GM23248 (cell line): Measurements from ENCODE around the gene TNP1. TPM values are rescaled to one million over a fixed set of nuclear protein-coding genes. Genes with fewer than 3 reads are reported as not detected.

Source experiments
- DNase-seq: peaks from one replicate; pipeline ENCODE4 v3.0.0-alpha.2; 2015
- H2AFZ ChIP-seq: fragments of 200-600 bp; sonication (generic); 2 replicates; pipeline ENCODE4 v1.6.1; 2016; ENCODE audit warnings: antibody characterized with exemption
- H3F3A ChIP-seq: fragments of 200-600 bp; sonication (generic); 2 replicates; pipeline ENCODE4 v1.6.1; 2016; ENCODE audit warnings: mild to moderate bottlenecking, antibody characterized with exemption, mixed run types; ENCODE audit not compliant: insufficient read depth
- H3K27ac ChIP-seq: fragments of 200-600 bp; sonication (generic); 2 replicates; pipeline ENCODE4 v1.5.1; 2016; ENCODE audit warnings: mild to moderate bottlenecking
- H3K27me3 ChIP-seq: fragments of 200-600 bp; sonication (generic); replicated peaks from 2 replicates; pipeline ENCODE4 v1.6.1; 2016; ENCODE audit warnings: mild to moderate bottlenecking; ENCODE audit not compliant: insufficient read depth
- H3K36me3 ChIP-seq: fragments of 200-600 bp; sonication (generic); 2 replicates; pipeline ENCODE4 v1.6.1; 2016; ENCODE audit warnings: low read depth, mild to moderate bottlenecking
- H3K4me1 ChIP-seq: fragments of 200-600 bp; sonication (generic); 2 replicates; pipeline ENCODE4 v1.6.1; 2016; ENCODE audit warnings: mild to moderate bottlenecking; ENCODE audit not compliant: insufficient read depth
- H3K4me2 ChIP-seq: fragments of 200-600 bp; sonication (generic); one replicate; pipeline ENCODE4 v1.6.1; 2016; ENCODE audit warnings: mild to moderate bottlenecking; ENCODE audit not compliant: unreplicated experiment
- H3K4me3 ChIP-seq: fragments of 200-600 bp; sonication (generic); 2 replicates; pipeline ENCODE4 v1.5.1; 2016; ENCODE audit warnings: mild to moderate bottlenecking
- H3K79me2 ChIP-seq: fragments of 200-600 bp; sonication (generic); 2 replicates; pipeline ENCODE4 v1.6.1; 2016; ENCODE audit warnings: mild to moderate bottlenecking; ENCODE audit not compliant: insufficient read depth
- H3K9ac ChIP-seq: fragments of 200-600 bp; sonication (generic); 2 replicates; pipeline ENCODE4 v1.6.1; 2016; ENCODE audit warnings: mild to moderate bottlenecking
- H3K9me2 ChIP-seq: fragments of 200-600 bp; sonication (generic); 2 replicates; pipeline ENCODE4 v1.6.1; 2016; ENCODE audit warnings: mixed run types, mild to moderate bottlenecking, moderate library complexity; ENCODE audit not compliant: insufficient read depth
- H3K9me3 ChIP-seq: fragments of 200-600 bp; sonication (generic); one replicate; pipeline ENCODE4 v1.6.1; 2017; ENCODE audit warnings: low read depth
- H4K20me1 ChIP-seq: fragments of 200-600 bp; sonication (generic); 2 replicates; pipeline ENCODE4 v1.6.0; 2016; ENCODE audit not compliant: insufficient read depth
- EZH2 ChIP-seq: fragments of 200-600 bp; sonication (generic); IDR thresholded peaks from 2 replicates; pipeline ENCODE4 v1.6.1; 2018; ENCODE audit warnings: antibody characterized with exemption, mild to moderate bottlenecking; ENCODE audit not compliant: insufficient read depth, poor library complexity, severe bottlenecking
- EZH2phosphoT487 ChIP-seq: fragments of 200-600 bp; sonication (generic); IDR thresholded peaks from 2 replicates; pipeline ENCODE4 v1.6.1; 2018; ENCODE audit warnings: antibody characterized with exemption, moderate library complexity, mild to moderate bottlenecking, low read depth; ENCODE audit not compliant: insufficient read depth
- WGBS, 2 experiments: methylation state at CpG; one replicate each; pipeline ENCODE4 v1.1.6; 2015 to 2017; ENCODE audit warnings: low lambda C conversion rate in 2 of 2, low coverage in 1 of 2; ENCODE audit errors: missing lambda C conversion rate in 2 of 2; 5-methylcytosine and 5-hydroxymethylcytosine counted together
- in situ Hi-C: fragments of 300-500 bp; cut with MboI; formaldehyde crosslinking; loops from 2 replicates; pipeline ENCODE4 v1.15.0; 2020
- polyA plus RNA-seq: library from polyadenylated mRNA; unstranded; fragments of >200 nt; fragmentation: Nextera tagmentation; extraction: Ambion mirVana; gene quantifications from 2 replicates; pipeline ENCODE4 v1.2.1, GENCODE V29; 2016
- total RNA-seq: library from RNA; depleted of rRNA; stranded (reverse); fragments of >200 nt; shearing (Covaris generic); gene quantifications from 2 replicates; pipeline ENCODE4 v1.2.3, GENCODE V29; 2014

The TNP1 gene
- total and polyA plus RNA-seq, 2 experiments from 2014 or later, result not detected

DNA sequence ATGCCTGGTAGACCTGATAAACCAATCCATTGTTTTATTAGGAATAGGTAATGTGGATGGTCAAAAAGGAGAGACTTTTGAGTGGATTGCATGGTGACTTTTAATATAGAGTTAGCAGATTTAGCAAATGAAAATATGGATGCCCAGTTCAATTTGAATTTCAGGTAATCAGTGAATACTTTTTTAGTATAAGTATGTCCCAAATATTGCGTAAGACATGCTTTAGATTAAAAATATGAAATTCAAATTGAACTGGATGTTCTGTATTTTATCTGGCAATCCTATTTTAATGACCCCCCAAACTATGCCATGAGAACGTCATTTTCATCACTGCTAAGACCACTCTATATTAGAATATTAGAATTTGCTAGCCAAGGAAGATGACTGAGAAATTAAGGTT lies 30.3 kb upstream of the TNP1 start:
- in situ Hi-C loops, result no loop called here
- Histone ChIP-seq H3K4me2 (no peak overlapping the region), H3K36me3 (no peaks in the 10 kb centered on the region)

DNA sequence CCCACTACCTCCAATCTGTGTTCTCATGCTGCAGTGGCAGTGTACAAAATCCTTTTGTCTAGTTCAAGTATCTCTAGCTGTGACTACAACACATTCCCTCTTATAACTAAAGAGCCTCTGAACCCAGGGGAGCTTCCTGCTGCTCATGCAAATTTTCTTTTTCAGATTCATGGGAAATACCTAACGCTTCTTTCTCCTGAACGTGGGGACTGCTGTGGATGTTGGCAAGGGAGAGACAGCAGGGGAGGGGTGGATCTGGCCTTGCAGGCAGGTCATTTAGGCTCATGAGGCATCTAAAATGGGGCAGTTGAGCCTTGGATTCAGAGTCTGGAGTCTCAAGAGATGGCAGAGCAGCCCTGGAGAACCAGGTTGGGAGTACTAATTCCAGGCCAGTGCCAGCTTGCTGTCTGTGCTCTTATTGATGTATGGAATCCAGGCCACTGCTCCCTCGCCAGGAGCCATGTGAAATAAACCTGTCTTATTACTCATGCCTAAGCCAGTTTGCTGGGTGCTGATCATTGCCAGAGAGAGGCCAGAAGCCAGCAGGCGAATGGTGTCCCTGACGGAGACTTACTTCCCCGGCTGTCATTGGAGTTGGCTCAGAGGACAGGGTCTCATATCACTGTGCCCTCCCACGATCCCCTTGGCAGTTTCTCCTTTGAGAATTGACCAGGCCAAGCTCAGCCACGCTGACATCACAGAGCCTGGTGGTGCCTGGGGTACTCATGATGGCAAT lies 29.2 kb upstream of the TNP1 start:
- no peak overlapping the region for H3K4me2 ChIP-seq
- no peaks in the 10 kb centered on the region for H3K9me3 ChIP-seq
- H3K9me2 ChIP-seq, result no peaks in the 10 kb centered on the region
- no peaks in the 10 kb centered on the region for H4K20me1 ChIP-seq
- no peak overlapping the region for H3K9ac ChIP-seq
- H3K4me3 ChIP-seq, result no peak overlapping the region
- H3K27me3 ChIP-seq, result peaks cover 17% of the 10 kb centered on the region
- H3K4me1 ChIP-seq, result no peaks in the 10 kb centered on the region
- no peak overlapping the region for H2AFZ ChIP-seq
- DNase-seq, result no peak
- TF ChIP-seq EZH2phosphoT487 (no peak), EZH2 (no peak)
- no peak overlapping the region for H3K27ac ChIP-seq
- in situ Hi-C loops, result no loop called here
- no peaks in the 10 kb centered on the region for H3K79me2 ChIP-seq
- WGBS, 2 experiments, result 69 to 70% methylated on average over 8 of the region's 8 CpGs
- no peaks in the 10 kb centered on the region for H3K36me3 ChIP-seq
- no peaks in the 10 kb centered on the region for H3F3A ChIP-seq

More for the DNA sequence above, 30.3 kb upstream of the TNP1 start:
- WGBS, 2 experiments, result 57 to 70% methylated on average over 2 of the region's 2 CpGs
- peaks cover 17% of the 10 kb centered on the region for H3K27me3 ChIP-seq
- H3K4me3 ChIP-seq, result no peak overlapping the region
- H3K27ac ChIP-seq, result no peak overlapping the region
- no peaks in the 10 kb centered on the region for H4K20me1 ChIP-seq
- no peaks in the 10 kb centered on the region for H3F3A ChIP-seq
- no peak for TF ChIP-seq EZH2
- no peak for TF ChIP-seq EZH2phosphoT487
- no peak overlapping the region for H3K9ac ChIP-seq
- no peak for DNase-seq
- no peaks in the 10 kb centered on the region for H3K9me3 ChIP-seq
- no peaks in the 10 kb centered on the region for H3K9me2 ChIP-seq
- H3K4me1 ChIP-seq, result no peaks in the 10 kb centered on the region
- no peaks in the 10 kb centered on the region for H3K79me2 ChIP-seq
- no peak overlapping the region for H2AFZ ChIP-seq

GRCh38 chr2:216888081-216888480 lies 28.2 kb upstream of the TNP1 start:
- Histone ChIP-seq H3K36me3 (no peaks in the 10 kb centered on the region), H2AFZ (no peak overlapping the region), H3K79me2 (no peaks in the 10 kb centered on the region), H3K27me3 (peaks cover 17% of the 10 kb centered on the region), H3K9me3 (no peaks in the 10 kb centered on the region), H3K4me2 (no peak overlapping the region), H3K4me1 (no peaks in the 10 kb centered on the region), H3F3A (no peaks in the 10 kb centered on the region), H3K27ac (no peak overlapping the region), H3K9ac (no peak overlapping the region), H3K4me3 (no peak overlapping the region), H4K20me1 (no peaks in the 10 kb centered on the region), H3K9me2 (no peaks in the 10 kb centered on the region)
- WGBS, 2 experiments, result 60 to 66% methylated on average over 5 of the region's 5 CpGs
- in situ Hi-C loops, result no loop called here
- no peak for DNase-seq
- TF ChIP-seq EZH2phosphoT487, result no peak
- no peak for TF ChIP-seq EZH2

DNA sequence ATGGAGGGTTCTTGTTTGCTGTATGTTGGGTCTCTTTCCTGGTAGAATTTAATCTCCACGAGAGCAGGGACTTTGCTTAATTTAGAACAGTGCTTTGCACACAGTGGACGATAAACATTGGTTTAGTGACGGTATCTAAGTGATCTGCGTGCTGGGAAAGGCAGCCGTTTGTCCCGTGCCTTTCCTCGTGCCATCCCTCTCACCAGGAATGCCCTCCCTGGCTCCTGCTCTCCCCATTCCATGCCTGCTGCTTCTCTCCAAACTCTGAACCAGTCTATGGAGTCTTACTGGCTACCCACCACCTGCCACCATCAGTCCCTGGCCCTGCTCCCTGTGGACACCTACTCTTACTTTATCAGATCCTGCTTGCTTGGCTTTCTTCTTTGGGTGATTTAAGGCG lies 27.3 kb upstream of the TNP1 start:
- H3K4me3 ChIP-seq, result no peak overlapping the region
- no peaks in the 10 kb centered on the region for H3K9me3 ChIP-seq
- TF ChIP-seq EZH2phosphoT487 (no peak), EZH2 (no peak)
- no peak overlapping the region for H3K4me2 ChIP-seq
- H3K27ac ChIP-seq, result no peak overlapping the region
- no peaks in the 10 kb centered on the region for H3K4me1 ChIP-seq
- H3K9ac ChIP-seq, result no peak overlapping the region
- no peaks in the 10 kb centered on the region for H4K20me1 ChIP-seq
- no peaks in the 10 kb centered on the region for H3K9me2 ChIP-seq
- 72 to 76% methylated on average over 8 of the region's 8 CpGs for WGBS, 2 experiments
- H3K27me3 ChIP-seq, result peaks cover 12% of the 10 kb centered on the region
- H3F3A ChIP-seq, result no peaks in the 10 kb centered on the region
- no peak overlapping the region for H2AFZ ChIP-seq
- in situ Hi-C loops, result no loop called here
- no peaks in the 10 kb centered on the region for H3K79me2 ChIP-seq
- no peak for DNase-seq
- H3K36me3 ChIP-seq, result no peaks in the 10 kb centered on the region
